Mesenteric fat pad (tissue), 1 donor: ENCODE data around the gene PCCB. TPM values are rescaled to one million over a fixed set of nuclear protein-coding genes. Genes with fewer than 3 reads are reported as not detected.
"Not testable (repeated sequence)": the region's sequence is repeated elsewhere in the genome, so short reads cannot be mapped to it uniquely, and the experiment has no call there.

Experiments used
- DNase-seq: peaks from one replicate; pipeline ENCODE4 v3.0.0-alpha.2; 2020; ENCODE audit warnings: low spot score
- total RNA-seq: library from RNA; stranded (reverse); fragmentation: NEBNext Ultra II Directional; extraction: Animal tissue kit (Norgen Biotek cat#: 25700); gene quantifications from one replicate; pipeline ENCODE4 v1.2.1, GENCODE V29; 2021
- donor health status: DM: yes; HTN: yes; CAD: no.

The PCCB gene
- total RNA-seq, 1 donor from 2014 or later: 28.5 TPM

DNA sequence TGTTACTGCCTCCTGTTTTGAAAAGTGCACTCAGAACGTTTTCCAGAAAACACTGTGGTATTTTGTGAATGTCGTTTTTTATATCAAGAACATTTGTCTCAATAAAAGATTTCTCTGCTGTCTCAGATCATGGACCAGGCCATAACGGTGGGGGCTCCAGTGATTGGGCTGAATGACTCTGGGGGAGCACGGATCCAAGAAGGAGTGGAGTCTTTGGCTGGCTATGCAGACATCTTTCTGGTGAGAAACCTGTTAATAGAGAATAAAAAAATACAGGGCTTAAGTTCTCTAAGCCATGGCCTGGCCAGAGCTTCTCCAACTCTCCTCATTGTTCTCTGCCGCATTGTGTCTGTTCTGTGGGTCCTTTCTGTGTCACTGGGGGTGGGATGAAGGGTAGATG, 11.7 kb downstream of the PCCB start:
- no peak for DNase-seq

DNA sequence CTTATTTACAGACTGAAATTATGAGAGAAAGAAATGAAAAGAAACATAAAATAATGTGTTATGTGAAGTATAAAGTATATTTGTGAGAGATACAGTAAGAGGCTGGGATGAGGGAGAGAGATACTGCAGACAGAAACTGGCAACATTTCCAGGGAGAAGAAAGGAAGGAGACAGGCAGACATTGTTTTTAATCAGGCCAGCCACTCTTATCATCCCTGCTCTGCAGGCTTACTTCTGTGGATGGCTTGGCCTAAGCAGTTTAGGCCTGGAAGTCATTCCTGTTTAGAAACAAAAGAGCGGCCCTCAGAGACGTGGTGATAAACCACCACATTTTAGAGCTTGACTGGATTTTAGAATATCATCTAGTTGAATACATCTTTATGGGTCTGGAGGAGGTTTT, 12.4 kb downstream of the PCCB start:
- DNase-seq: no peak

DNA sequence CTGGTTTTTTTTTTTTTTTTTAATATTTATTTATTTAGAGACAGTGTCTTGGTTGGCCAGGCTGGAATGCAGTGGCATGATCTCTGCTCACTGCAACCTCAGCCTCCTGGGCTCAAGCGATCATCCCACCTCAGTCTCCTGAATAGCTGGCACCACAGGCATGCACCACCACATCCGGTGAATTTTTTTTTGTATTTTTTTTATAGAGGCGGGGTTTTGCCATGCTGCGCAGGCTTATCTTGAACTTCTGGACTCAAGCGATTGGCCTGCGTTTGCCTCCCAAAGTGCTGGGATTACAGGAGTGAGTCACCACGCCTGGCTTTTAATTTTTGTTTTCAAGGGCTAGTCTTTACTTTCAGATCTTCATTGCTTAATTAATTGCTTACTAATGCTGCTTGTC, 13.1 kb downstream of the PCCB start:
- no peak for DNase-seq

DNA sequence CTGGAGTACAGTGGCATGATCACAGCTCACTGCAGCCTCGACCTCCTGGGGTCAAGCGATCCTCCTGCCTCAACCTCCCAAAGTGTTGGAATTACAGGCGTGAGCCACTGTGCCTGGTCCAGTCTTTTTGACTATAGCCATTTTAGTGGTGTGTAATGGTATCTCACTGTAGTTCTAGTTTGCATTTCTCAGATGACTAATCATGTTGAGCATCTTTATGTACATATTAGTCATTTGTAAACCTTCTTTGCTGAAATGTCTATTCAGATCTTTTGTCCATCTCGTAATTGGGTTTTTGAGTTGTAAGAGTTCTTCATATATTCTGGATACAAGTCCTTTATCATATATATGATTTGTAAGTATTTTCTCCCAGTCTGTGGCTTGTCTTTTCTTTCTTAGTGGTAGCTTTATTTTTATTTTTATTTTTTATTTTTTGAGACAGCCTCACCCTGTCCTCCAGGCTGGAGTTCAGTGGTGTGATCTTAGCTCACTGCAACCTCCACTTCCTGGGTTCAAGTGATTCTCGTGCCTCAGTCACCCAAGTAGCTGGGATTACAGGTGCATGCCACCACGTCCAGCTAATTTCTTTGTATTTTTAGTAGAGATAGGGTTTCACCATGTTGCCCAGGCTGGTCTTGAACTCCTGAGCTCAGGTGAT, 16.5 kb downstream of the PCCB start:
- not testable (repeated sequence) for DNase-seq

DNA sequence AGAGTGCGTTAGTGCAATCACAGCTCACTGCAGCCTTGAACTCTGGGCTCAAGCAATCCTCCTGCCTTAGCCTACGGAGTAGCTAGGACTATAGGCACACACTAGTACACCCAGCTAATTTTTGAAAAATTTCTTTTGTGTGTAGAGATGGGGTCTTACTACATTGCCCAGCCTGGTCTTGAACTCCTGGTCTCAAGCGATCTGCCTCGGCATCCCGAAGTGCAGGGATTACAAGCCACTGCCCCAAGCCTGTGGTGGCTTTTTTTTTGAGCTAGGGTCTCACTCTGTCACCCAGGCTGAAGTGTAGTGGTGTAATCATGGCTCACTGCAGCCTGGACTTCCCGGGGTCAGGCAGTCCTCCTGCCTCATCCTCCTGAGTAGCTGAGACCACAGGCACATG, 17.1 kb downstream of the PCCB start:
- DNase-seq: no peak

DNA sequence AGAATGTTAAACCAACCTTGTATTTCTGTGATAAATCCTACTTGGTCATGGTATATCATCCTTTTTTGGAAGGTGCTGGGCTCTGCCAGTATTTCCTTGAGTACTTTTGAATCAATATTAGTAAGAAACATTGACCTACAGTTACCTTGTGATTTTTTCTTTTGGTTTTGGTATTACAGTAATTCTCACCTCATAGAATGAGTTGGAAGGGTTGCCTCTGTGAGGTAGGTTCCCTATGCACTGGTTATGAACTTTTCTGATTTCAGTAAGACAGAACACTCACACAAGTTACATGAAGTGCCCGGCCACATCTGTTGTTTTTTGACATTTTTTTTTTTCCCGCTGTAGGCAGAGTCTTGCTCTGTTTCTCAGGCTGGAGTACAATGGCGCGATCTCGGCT, 20.0 kb downstream of the PCCB start:
- no peak for DNase-seq

DNA sequence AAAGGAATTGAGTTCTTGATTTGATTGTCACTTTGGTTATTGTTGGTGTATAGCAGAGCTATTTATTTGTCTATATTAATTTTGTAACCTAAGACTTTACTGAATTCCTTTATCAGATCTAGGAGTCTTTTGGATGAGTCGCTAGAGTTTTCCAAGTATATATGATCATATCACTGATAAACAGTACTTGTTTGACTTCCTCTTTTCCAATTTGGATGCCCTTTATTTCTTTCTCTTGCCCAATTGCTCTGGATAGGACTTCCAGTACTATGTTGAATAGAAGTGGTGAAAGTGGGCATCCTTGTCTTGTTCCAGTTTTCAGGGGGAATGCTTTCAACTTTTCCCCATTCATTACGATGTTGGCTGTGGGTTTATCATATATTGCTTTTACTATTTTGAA, 21.5 kb downstream of the PCCB start:
- not testable (repeated sequence) for DNase-seq

DNA sequence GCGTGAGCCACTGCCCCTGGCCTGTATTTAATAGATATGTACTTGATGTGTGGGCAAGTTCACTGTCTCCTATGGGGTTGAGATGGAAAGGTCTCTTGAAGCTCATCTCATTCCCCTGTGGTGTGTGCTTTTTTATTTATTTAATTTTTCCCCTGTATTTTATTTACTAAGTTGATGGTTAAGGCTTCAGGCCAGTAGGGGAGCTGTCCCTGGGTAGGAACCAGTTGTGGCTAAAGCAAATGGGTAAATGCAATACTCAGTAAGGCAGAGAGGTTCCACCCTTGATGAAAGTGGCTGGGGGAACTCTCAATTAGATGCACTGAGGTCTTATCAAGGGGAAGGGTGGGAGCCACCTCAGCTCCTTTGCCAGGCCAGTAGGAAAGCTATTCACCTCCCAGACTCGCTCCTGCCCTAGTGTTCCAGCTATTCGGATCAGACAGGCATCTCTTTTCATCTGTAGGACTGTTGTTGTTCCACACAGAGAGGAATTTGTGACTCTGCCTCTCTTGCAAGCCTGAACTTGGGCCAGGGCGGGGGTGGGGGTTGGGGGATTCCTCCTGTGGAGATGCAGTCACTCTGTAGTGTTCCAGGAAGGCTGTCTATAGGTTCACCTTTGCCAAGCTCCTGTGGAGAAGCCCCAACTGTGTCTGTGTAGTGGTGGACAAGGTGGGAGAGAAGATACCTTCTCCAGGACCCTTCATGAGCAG, 26.1 kb downstream of the PCCB start:
- DNase-seq: no peak

DNA sequence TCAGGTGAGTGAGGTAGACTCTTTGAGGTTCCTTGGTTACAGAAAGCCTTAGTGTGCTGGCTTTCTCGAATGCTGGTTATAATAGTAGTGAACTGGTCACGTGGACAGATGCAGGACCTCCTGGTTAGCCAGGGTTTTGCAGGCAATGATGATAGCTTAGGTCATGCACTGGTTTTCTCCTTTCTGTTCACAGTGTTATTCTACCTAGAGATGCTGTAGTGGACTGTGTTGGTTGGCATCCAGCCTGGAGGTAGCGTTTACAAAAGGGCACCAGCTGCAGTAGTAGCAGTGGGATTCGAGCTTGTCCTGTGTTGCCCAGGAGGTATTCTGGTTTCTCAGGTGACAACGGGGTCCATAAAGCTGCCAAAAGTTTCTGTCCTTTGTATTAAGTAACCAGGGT, 27.0 kb downstream of the PCCB start:
- DNase-seq: no peak

DNA sequence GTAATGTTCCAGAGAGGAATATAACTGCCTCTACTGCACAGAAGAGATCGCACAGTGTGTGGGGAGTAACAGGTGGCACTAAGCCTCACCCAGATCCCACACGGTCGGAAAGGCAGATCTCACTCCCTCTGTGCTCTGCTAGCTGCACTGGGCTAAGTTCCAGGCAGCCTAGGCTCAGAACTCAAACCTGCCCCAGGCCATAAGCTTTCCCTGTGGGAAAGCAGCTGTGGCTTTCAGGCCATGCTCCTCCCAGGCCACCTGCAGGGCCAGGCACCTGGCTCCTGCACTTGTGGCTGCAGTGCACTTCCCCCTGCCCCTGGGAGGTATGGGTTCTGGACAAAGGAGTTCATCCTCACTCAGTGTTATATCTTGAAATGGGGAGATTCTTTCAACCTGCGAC, 27.5 kb downstream of the PCCB start:
- DNase-seq: no peak

DNA sequence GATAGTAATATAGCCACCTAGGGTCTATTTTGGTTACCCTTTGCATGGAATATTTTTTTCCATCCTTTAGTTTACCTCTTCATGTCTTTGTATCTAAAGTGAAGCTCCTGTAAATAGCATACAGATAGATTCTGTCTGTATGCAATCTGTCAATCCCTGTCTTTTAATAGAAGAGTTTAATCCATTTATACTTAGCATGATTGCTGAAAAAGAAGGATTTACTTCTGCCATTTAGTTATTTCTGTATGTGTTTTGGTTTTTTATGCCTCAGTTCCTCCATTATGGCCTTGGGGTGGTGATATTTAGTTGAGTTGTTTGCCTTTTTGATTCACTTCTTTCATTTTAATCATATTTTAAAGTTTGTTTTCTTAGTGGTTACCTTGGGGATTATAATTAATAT, 29.0 kb downstream of the PCCB start:
- no peak for DNase-seq

DNA sequence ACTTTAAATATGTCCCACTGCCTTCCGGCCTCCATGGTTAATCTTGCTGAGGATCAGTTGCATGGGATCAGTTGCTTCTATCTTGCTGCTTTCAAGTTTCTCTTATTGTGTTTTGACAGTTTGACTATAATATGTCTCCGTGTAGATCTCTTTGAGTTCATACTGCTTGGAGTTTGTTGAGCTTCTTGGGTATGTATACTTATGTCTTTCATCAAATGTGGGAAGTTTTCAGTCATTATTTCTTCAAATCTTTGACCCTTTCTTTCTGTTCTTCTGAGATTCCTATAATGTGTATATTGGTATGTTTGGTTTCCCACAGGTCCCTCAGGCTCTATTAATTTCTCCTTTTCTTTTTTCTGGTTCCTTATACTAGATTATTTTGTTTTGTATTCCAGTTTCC, 30.8 kb downstream of the PCCB start:
- no peak for DNase-seq

DNA sequence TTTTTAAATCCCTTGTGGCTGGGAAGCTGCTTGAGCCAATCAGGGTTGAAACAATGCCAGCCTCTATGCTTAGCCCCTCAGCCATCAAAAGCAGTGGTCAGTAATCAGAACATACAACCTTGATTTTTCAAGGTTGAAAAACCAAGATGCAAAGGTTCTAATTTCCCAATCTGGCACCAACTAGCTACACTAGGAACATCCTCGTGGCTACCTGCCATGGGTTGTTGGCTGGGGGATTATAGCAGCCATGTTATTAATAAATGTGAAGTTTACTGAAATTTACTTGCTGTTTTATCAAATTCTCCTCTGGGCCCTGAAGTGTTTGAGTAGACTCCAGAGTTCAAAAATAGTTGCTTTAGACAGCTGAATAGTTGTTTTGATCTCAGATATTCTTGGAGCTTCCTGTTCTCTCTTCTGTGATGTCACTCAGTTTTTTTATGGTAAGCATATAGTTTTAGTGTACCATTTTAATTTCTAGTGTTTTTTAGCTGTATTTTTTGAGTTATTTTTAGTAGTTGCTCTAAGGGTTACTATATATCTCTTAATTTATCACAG, 31.9 kb downstream of the PCCB start:
- DNase-seq: no peak

DNA sequence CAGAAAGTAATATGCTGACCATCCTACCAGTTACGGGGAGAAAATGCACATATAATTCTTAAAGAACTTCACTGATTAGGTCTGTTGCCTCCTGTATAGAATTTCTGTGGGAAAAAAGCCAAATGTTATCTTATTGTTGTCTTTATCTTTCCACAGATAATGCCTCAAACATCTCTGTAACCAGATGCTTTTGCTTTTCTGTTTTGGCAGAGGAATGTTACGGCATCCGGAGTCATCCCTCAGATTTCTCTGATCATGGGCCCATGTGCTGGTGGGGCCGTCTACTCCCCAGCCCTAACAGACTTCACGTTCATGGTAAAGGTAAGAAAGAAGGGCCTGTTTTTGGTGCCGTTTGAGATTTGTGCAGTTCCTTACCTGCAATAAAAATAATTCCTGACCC, 33.5 kb downstream of the PCCB start:
- DNase-seq: no peak

DNA sequence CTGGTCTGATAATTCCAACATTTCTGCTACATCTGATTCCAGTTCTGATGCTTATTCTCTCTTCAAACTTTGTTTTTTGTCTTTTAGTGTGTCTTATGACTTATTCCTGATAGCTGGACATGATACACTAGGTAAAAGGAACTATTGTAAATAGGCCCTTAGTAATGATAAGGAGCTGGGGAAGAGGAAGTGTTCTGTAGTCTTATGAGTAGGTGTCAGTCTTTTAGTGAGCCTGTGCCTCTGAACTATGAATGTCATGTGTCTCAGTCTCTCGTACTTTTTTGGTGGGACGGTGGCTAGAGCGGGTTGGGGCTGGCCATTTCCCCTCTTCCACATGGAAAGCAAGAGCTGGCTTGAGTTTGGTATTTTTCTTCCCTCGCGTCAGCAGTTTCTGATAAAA, 41.2 kb downstream of the PCCB start:
- DNase-seq: no peak

DNA sequence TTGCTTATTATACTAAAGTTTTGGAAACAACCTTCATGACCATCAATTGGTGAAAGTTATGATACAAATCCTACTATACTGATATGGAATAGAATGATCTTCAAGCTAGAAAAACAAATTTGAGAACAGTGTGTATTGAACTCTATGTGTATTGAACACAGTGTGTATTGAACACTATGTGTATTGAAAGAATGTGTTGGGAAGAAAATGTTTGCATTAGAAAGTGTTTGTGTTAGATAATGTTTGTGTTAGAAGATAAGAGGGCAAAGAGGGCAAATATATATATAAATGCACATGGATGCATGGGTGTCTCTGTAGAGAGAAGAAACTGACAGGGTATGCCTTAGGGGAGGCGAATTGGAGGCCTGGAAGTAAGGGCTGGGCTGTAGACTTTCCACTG, 42.4 kb downstream of the PCCB start:
- DNase-seq: no peak

DNA sequence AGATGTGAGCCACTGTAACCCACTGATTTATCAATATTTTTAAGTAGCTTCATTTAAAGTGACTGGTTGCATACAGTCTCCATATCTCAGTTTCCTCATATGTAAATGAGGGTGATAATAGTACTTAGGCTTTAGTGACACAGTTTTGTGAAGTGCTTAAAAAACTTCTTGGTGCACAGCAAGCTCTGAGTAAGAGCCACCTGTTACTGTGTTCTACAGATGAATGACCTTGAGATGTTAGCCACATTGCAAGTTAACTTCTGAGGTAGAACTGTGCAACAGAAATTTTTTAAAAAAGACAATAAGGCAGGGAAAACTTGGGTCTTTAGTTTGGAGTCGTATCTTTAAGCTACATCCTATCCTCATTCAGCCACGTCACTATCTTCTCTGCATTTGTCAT, 43.1 kb downstream of the PCCB start:
- DNase-seq: no peak

DNA sequence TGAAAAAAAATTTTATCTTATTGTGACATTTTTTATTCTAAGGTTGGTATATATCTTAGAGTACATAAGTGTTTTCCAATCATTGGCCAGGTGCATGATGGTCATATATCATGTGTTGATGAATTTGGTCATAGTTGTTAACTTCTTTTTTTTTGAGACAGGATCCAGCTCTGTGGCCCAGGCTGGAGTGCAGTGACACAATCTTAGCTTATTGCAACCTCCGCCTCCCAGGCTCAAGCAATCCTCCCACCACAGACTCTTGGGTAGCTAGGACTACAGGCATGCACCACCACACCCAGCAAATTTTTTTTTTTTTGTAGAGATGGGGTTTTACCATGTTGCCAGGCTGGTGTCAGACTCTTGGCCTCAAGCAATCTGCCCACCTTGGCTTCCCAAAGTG, 44.0 kb downstream of the PCCB start:
- no peak for DNase-seq

DNA sequence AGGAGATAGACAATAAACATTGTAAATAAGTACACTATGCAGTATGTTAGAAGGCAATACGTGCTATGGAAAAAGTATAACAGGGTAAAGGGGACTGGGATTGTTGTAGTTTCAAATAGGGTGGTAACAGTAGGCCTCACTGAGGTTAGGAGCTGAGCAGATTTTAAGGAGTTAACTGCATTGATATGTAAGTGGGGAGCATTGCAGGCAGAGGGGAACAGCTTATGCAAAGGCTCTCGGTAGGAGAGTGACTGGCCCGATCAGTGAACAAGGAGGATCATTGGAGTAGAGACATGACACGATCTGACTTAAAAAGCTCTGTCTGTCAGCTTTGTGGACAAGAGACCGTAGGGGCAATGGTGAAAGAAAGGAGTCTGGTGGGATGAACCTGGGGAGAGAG, 46.8 kb downstream of the PCCB start:
- no peak for DNase-seq

DNA sequence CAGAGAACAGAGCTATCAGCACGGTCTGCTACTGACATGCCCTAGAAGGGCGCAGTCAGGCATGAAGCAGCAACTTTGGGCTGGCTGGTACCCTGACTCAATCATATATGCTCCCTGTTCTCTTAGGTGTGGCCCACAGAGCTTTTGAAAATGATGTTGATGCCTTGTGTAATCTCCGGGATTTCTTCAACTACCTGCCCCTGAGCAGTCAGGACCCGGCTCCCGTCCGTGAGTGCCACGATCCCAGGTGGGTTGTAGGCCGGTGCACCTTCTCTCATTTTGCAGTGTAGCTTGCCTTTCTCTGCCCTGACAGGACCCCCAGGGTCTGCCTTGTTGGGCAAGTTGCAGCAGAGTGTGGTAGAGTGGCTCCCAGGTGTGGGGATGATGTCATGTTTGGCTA, 47.7 kb downstream of the PCCB start:
- DNase-seq: no peak

DNA sequence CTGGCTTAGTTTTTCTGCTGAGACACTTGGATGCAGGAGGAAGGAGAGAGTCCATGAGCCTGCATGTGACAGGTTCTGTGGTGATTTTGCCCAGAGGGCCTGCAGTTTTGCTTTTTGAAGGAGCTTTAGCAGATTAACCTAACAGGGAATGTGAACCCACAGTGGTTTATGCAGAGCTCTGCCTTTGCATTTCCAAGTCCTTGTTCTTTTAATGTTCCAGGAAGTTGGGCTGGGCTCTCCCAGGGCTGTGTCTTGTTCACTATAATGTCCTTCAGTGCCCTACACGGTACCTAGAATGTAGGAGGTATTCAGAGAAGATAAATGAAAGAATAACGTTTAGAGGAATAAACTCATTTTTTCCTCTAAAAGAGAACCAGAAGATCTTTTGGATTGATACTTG, 50.3 kb downstream of the PCCB start:
- no peak for DNase-seq

DNA sequence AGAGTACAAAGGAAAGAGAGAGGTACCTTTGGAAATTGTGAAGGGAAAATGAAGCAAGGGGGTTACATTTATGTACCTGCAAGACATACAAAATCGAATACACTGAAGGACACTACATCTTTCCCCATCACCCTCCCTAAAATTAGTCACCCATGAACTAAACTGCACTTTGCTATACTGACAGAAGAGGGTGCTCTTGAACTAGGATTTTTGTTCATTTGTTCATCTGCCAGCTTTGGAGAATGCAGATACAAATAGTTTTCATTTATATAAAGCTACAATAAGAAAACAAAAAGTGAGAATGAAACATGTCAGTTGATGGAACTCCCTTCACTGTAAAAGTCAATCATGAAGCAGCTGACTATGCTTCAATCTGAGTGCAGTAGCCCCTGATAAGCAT, 55.7 kb downstream of the PCCB start:
- DNase-seq: no peak

DNA sequence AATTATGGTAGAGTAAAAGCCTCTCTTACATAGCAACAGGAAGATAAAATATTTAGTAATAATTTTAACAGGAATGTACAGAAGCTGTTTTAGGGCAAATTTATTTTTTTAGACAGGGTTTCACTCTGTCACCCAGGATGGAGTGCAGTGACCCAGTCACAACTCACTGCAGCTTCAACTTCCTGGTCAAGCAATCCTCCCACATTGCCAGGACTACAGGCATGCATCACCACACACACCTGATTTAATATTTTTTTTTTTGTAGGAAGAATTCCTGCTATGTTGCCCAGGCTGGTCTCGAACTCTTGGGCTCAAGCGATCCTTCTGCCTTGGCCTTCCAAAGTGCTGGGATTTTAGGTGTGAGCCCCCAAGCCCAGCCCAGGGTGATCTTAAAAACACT, 61.1 kb downstream of the PCCB start:
- DNase-seq: no peak
